ENCODE data around the gene TRIM16. TPM values are rescaled to one million over a fixed set of nuclear protein-coding genes. Genes with fewer than 3 reads are reported as not detected.
"Not testable (repeated sequence)": the region's sequence is repeated elsewhere in the genome, so short reads cannot be mapped to it uniquely, and the experiment has no call there.

TRIM16 gene
- total RNA-seq, 1 donor: 36.7 TPM

- DNase-seq (ENCODE audit: low read depth): no peak
- no peak overlapping the region for H3K4me3 ChIP-seq (ENCODE audit: low read depth, low read length)
- TF ChIP-seq CTCF (IDR thresholded peaks at IDR 0.05; ENCODE audit: insufficient read depth, low read length): no peak
Observed at GRCh38 chr17:15657868-15658267, 26.2 kb downstream of the TRIM16 start.

- H3K4me3 ChIP-seq (ENCODE audit: low read depth, low read length): no peak overlapping the region
- TF ChIP-seq CTCF (IDR thresholded peaks at IDR 0.05; ENCODE audit: insufficient read depth, low read length): no peak
- DNase-seq (ENCODE audit: low read depth): no peak
Observed at GRCh38 chr17:15654886-15655561, 29.1 kb downstream of the TRIM16 start.

GRCh38 chr17:15654401-15654800 lies 29.7 kb downstream of the TRIM16 start:
- H3K4me3 ChIP-seq (ENCODE audit: low read depth, low read length); DNase-seq (ENCODE audit: low read depth): not testable (repeated sequence)

- no peak for DNase-seq (ENCODE audit: low read depth)
- no peak overlapping the region for H3K4me3 ChIP-seq (ENCODE audit: low read depth, low read length)
- TF ChIP-seq CTCF (IDR thresholded peaks at IDR 0.05; ENCODE audit: insufficient read depth, low read length): no peak
Observed at GRCh38 chr17:15652960-15653359, 31.2 kb downstream of the TRIM16 start.

GRCh38 chr17:15651583-15652110 lies 32.5 kb downstream of the TRIM16 start:
- DNase-seq (ENCODE audit: low read depth): peak; percentile 97
- peak overlapping the region; percentile 97 for H3K4me3 ChIP-seq (ENCODE audit: low read depth, low read length)
- TF ChIP-seq CTCF (IDR thresholded peaks at IDR 0.05; ENCODE audit: insufficient read depth, low read length): no peak

- TF ChIP-seq CTCF (IDR thresholded peaks at IDR 0.05; ENCODE audit: insufficient read depth, low read length): no peak
- peak overlapping the region; percentile 97 for H3K4me3 ChIP-seq (ENCODE audit: low read depth, low read length)
- no peak for DNase-seq (ENCODE audit: low read depth)
Observed at GRCh38 chr17:15650741-15651582, 33.1 kb downstream of the TRIM16 start.

GRCh38 chr17:15649861-15650421 lies 34.2 kb downstream of the TRIM16 start:
- TF ChIP-seq CTCF (IDR thresholded peaks at IDR 0.05; ENCODE audit: insufficient read depth, low read length): no peak
- DNase-seq (ENCODE audit: low read depth): peak; percentile 62
- peak overlapping the region; percentile 97 for H3K4me3 ChIP-seq (ENCODE audit: low read depth, low read length)

Measured in fibroblast of the aortic adventitia (primary cell).